K562 (cell line): ENCODE results near the gene PRKCE. TPM values are rescaled to one million over a fixed set of nuclear protein-coding genes. Genes with fewer than 3 reads are reported as not detected.

Source experiments
- ATF7 ChIP-seq: fragments of 450-650 bp; IDR thresholded peaks from 2 replicates; pipeline ENCODE4 v1.7.1; 2014; ENCODE audit warnings: mild to moderate bottlenecking, moderate library complexity
- CCNT2 ChIP-seq: IDR thresholded peaks from 2 replicates; pipeline ENCODE4 v1.6.1; 2011; ENCODE audit warnings: borderline replicate concordance, low read depth, mild to moderate bottlenecking, moderate library complexity, mixed read lengths, low read length; ENCODE audit not compliant: insufficient read length; ENCODE audit errors: extremely low read depth
- CHD2 ChIP-seq: IDR thresholded peaks from 2 replicates; pipeline ENCODE4 v1.6.1; 2011; ENCODE audit warnings: low read depth, low read length
- CREB1 ChIP-seq, 2 experiments: sonication (generic) in 1 of 2; formaldehyde crosslinking in 1 of 2; IDR thresholded peaks; 2 replicates each; pipeline versions ENCODE4 v1.6.1 to v1.8.0; 2012 to 2022; ENCODE audit warnings: inconsistent platforms in 1 of 2, mild to moderate bottlenecking in 1 of 2, missing genetic modification reagents in 1 of 2, moderate library complexity in 1 of 2
- FOXJ3 ChIP-seq: sonication (generic); formaldehyde crosslinking; IDR thresholded peaks from 2 replicates; pipeline ENCODE4 v1.4.0; 2020; ENCODE audit warnings: mild to moderate bottlenecking, missing genetic modification reagents
- GTF2A2 ChIP-seq: IDR thresholded peaks from 2 replicates; pipeline ENCODE4 v1.6.1; 2016; ENCODE audit warnings: mild to moderate bottlenecking, missing genetic modification characterization, missing compliant biosample characterization
- HDAC8 ChIP-seq: fragments of 450-650 bp; IDR thresholded peaks from 2 replicates; pipeline ENCODE4 v1.6.1; 2016; ENCODE audit warnings: mild to moderate bottlenecking, missing genetic modification characterization, moderate library complexity, missing compliant biosample characterization
- JUNB ChIP-seq: fragments of 450-650 bp; formaldehyde crosslinking; conservative IDR thresholded peaks from 2 replicates; pipeline ENCODE4 v1.4.0; 2020; ENCODE audit warnings: mild to moderate bottlenecking
- MYC ChIP-seq, 2 experiments: fragments of 250-450 bp in 1 of 2; sonication (Bioruptor Pico) in 1 of 2; IDR thresholded peaks; 2 replicates each; pipeline versions ENCODE4 v1.5.1 to v1.6.1; 2012 to 2021; ENCODE audit warnings: low read depth in 2 of 2, borderline replicate concordance in 1 of 2, improper control_type of control experiment in 1 of 2, low read length in 1 of 2, mild to moderate bottlenecking in 1 of 2, moderate library complexity in 1 of 2
- NR4A1 ChIP-seq, 2 experiments: fragments of 250-450 bp in 1 of 2; fragments of 450-650 bp in 1 of 2; sonication (Bioruptor Pico) in 1 of 2; IDR thresholded peaks; 2 replicates each; pipeline versions ENCODE4 v1.4.0 to v1.6.1; 2016 to 2020; ENCODE audit warnings: mild to moderate bottlenecking in 2 of 2, missing compliant biosample characterization in 1 of 2, missing genetic modification characterization in 1 of 2, moderate library complexity in 1 of 2
- SLC30A9 ChIP-seq: fragments of 250-450 bp; sonication (Bioruptor Pico); IDR thresholded peaks from 2 replicates; pipeline ENCODE4 v1.8.0; 2022; ENCODE audit warnings: mild to moderate bottlenecking, moderate library complexity
- TCF3 ChIP-seq: sonication (generic); formaldehyde crosslinking; IDR thresholded peaks from 2 replicates; pipeline ENCODE4 v1.4.0; 2020; ENCODE audit warnings: mild to moderate bottlenecking, missing genetic modification reagents
- TOE1 ChIP-seq, 2 experiments: fragments of 450-650 bp in 1 of 2; sonication (generic) in 1 of 2; formaldehyde crosslinking in 1 of 2; IDR thresholded peaks; 2 replicates each; pipeline versions ENCODE4 v1.7.1 to v1.8.0; 2016 to 2022; ENCODE audit warnings: borderline replicate concordance in 2 of 2, mild to moderate bottlenecking in 2 of 2, antibody characterized with exemption in 1 of 2, inconsistent platforms in 1 of 2, low read depth in 1 of 2, missing genetic modification reagents in 1 of 2, moderate library complexity in 1 of 2
- TRIM24 ChIP-seq, 2 experiments: fragments of 450-650 bp; IDR thresholded peaks; 2 replicates each; pipeline ENCODE4 v1.6.1; 2016
- YBX1 ChIP-seq: fragments of 450-650 bp; IDR thresholded peaks from 2 replicates; pipeline ENCODE4 v1.7.1; 2016; ENCODE audit warnings: mild to moderate bottlenecking
- ZKSCAN8 ChIP-seq: fragments of 200-800 bp; sonication (Bioruptor generic); IDR thresholded peaks from 2 replicates; pipeline ENCODE4 v1.6.1; 2016; ENCODE audit warnings: missing genetic modification characterization, missing compliant biosample characterization
- ZNF121 ChIP-seq: sonication (generic); formaldehyde crosslinking; conservative IDR thresholded peaks from 2 replicates; pipeline ENCODE4 v1.8.0; 2022; ENCODE audit warnings: missing genetic modification reagents
- ZNF175 ChIP-seq: fragments of 200-800 bp; sonication (Bioruptor generic); IDR thresholded peaks from 2 replicates; pipeline ENCODE4 v1.6.1; 2016; ENCODE audit warnings: low read depth, mild to moderate bottlenecking, missing genetic modification characterization, missing compliant biosample characterization
- ZNF224 ChIP-seq: sonication (generic); formaldehyde crosslinking; IDR thresholded peaks from 2 replicates; pipeline ENCODE4 v1.8.0; 2022; ENCODE audit warnings: mild to moderate bottlenecking, missing genetic modification reagents
- ZNF324 ChIP-seq: fragments of 250-450 bp; sonication (Bioruptor Pico); IDR thresholded peaks from 2 replicates; pipeline ENCODE4 v1.4.0; 2020; ENCODE audit warnings: mild to moderate bottlenecking
- ZNF584 ChIP-seq: fragments of 200-800 bp; sonication (Bioruptor generic); IDR thresholded peaks from 2 replicates; pipeline ENCODE4 v1.6.1; 2016; ENCODE audit warnings: low read depth, mild to moderate bottlenecking, missing genetic modification characterization, missing compliant biosample characterization
- polyA plus RNA-seq, 8 experiments: library from polyadenylated mRNA; depleted of rRNA in 4 of 8; stranded (reverse) in 5 of 8; unstranded in 3 of 8; fragments of >200 nt; fragmentation: Nextera tagmentation in 2 of 8; fragmentation: Illumina TruSeq in 1 of 8; extraction: Ambion mirVana in 2 of 8; extraction: Trizol in 1 of 8; gene quantifications; 2 replicates each; pipeline versions ENCODE4 v1.2.1 to v1.2.3, GENCODE V29; 2011 to 2014; ENCODE audit warnings: inconsistent platforms in 1 of 8, missing spikeins in 1 of 8
- total RNA-seq, 7 experiments: library from RNA; depleted of rRNA in 6 of 7; stranded (reverse); fragments of >200 nt in 6 of 7; fragmentation: Illumina TruSeq in 2 of 7; extraction: Trizol in 2 of 7; gene quantifications; 2 replicates each; pipeline versions ENCODE4 v1.2.1 to v1.2.3, GENCODE V29; 2011 to 2021; ENCODE audit warnings: low replicate concordance in 1 of 7
- TF ChIP-seq, protein P1 (sequence below): fragments of 450-650 bp; IDR thresholded peaks from 2 replicates; pipeline ENCODE4 v1.6.1; 2016; ENCODE audit warnings: low read depth, mild to moderate bottlenecking, moderate library complexity
- TF ChIP-seq, protein P2 (sequence below): fragments of 250-450 bp; sonication (Bioruptor Pico); IDR thresholded peaks from 2 replicates; pipeline ENCODE4 v1.8.0; 2021; ENCODE audit warnings: borderline replicate concordance, mild to moderate bottlenecking, moderate library complexity; ENCODE audit not compliant: poor library complexity, severe bottlenecking
- TF ChIP-seq, protein P3 (sequence below): fragments of 250-450 bp; sonication (Bioruptor Pico); IDR thresholded peaks from 2 replicates; pipeline ENCODE4 v1.5.0; 2020; ENCODE audit warnings: mild to moderate bottlenecking, borderline replicate concordance

Gene PRKCE
- total and polyA plus RNA-seq, 9 of the 15 experiments (the other 6 are each of a cell fraction or from before 2014, with no cell fraction given): 0.06 to 1.0 (median 0.22) TPM; not detected in 1

DNA sequence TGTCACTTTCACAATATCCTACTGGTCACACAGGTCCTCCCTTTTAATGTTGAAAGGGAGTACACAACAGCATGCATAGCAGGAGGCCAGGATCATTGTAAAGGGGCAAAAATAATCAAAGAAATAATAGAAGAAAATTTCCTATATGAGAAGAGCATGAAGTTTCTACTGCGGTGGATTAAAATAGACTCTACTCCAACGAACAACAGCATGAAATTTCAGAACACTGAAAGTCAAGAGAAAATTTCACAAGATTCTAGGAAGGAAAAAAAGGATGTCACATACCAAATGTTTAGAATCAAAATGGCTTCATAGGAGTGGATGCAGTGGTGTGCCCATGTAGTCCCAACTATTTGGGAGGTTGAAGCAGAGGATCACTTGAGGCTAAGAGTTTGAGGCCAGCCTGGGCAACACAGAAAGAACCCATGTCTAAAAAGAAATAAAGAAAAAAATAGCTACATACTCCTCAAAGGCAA, 573.7 kb downstream of the PRKCE start (continued):
- TF ChIP-seq FOXJ3 (CRISPR knock-in tag) (no peak), ZNF324 (CRISPR knock-in tag) (no peak), ZKSCAN8 (CRISPR knock-in tag) (no peak), TOE1 (IDR thresholded peaks at IDR 0.05; ENCODE audit: borderline replicate concordance) (no peak), TOE1 (CRISPR knock-in tag; IDR thresholded peaks at IDR 0.05; ENCODE audit: borderline replicate concordance, low read depth) (no peak), MYC (IDR thresholded peaks at IDR 0.05; ENCODE audit: low read depth, low read length) (no peak), MYC (CRISPR knock-in tag; IDR thresholded peaks at IDR 0.05; ENCODE audit: borderline replicate concordance, low read depth) (no peak), NR4A1 (CRISPR knock-in tag; IDR thresholded peaks at IDR 0.05) (no peak), NR4A1 (tag; IDR thresholded peaks at IDR 0.05) (0 out of 2 replicates have a peak, but pooled peaks have one; percentile 15), TCF3 (no peak), ZNF121 (CRISPR knock-in tag) (no peak), ATF7 (peak; percentile 40; the same call in 1 of the 2 replicates), SLC30A9 (CRISPR knock-in tag) (no peak), HDAC8 (no peak), ZNF224 (no peak), ZNF175 (CRISPR knock-in tag) (no peak), CCNT2 (no peak), YBX1 (no peak), CHD2 (no peak), CREB1 (IDR thresholded peaks at IDR 0.05) (no peak), CREB1 (CRISPR knock-in tag; IDR thresholded peaks at IDR 0.05) (no peak; the same call in 1 of the 2 replicates), TRIM24 (IDR thresholded peaks at IDR 0.05) (0 out of 4 replicates have a peak, but pooled peaks of 1 of the 2 experiments have one; percentile 70), GTF2A2 (tag) (no peak), JUNB (CRISPR knock-in tag) (no peak), ZNF584 (CRISPR knock-in tag) (0 out of 2 replicates have a peak, but pooled peaks have one; percentile 9)
- TF ChIP-seq, protein P1, sequence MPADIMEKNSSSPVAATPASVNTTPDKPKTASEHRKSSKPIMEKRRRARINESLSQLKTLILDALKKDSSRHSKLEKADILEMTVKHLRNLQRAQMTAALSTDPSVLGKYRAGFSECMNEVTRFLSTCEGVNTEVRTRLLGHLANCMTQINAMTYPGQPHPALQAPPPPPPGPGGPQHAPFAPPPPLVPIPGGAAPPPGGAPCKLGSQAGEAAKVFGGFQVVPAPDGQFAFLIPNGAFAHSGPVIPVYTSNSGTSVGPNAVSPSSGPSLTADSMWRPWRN: no peak
- TF ChIP-seq, protein P2, sequence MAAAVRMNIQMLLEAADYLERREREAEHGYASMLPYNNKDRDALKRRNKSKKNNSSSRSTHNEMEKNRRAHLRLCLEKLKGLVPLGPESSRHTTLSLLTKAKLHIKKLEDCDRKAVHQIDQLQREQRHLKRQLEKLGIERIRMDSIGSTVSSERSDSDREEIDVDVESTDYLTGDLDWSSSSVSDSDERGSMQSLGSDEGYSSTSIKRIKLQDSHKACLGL (CRISPR knock-in tag): no peak
- TF ChIP-seq, protein P3, sequence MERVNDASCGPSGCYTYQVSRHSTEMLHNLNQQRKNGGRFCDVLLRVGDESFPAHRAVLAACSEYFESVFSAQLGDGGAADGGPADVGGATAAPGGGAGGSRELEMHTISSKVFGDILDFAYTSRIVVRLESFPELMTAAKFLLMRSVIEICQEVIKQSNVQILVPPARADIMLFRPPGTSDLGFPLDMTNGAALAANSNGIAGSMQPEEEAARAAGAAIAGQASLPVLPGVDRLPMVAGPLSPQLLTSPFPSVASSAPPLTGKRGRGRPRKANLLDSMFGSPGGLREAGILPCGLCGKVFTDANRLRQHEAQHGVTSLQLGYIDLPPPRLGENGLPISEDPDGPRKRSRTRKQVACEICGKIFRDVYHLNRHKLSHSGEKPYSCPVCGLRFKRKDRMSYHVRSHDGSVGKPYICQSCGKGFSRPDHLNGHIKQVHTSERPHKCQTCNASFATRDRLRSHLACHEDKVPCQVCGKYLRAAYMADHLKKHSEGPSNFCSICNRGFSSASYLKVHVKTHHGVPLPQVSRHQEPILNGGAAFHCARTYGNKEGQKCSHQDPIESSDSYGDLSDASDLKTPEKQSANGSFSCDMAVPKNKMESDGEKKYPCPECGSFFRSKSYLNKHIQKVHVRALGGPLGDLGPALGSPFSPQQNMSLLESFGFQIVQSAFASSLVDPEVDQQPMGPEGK (CRISPR knock-in tag): no peak
